Adipocyte (in vitro differentiated cells): ENCODE data around the gene TAF4B.
"Not testable (repeated sequence)": the region's sequence is repeated elsewhere in the genome, so short reads cannot be mapped to it uniquely, and the experiment has no call there.

Source experiments
- DNase-seq: peaks from one replicate; pipeline ENCODE4 v3.0.0-alpha.2; 2015; ENCODE audit warnings: low read depth
- H3K27me3 ChIP-seq: replicated peaks from 2 replicates; pipeline ENCODE4 v1.7.0; 2013; ENCODE audit warnings: mild to moderate bottlenecking, low read length, moderate library complexity; ENCODE audit not compliant: control insufficient read depth, insufficient read depth
- H3K36me3 ChIP-seq: 2 replicates; pipeline ENCODE4 v1.7.0; 2013; ENCODE audit warnings: low read length, mild to moderate bottlenecking, moderate library complexity; ENCODE audit not compliant: control insufficient read depth, insufficient read depth, severe bottlenecking
- H3K4me1 ChIP-seq: 2 replicates; pipeline ENCODE4 v1.7.0; 2013; ENCODE audit warnings: mild to moderate bottlenecking, low read length, moderate library complexity; ENCODE audit not compliant: control insufficient read depth, insufficient read depth
- H3K4me3 ChIP-seq: 2 replicates; pipeline ENCODE4 v1.7.0; 2013; ENCODE audit warnings: mild to moderate bottlenecking, low read length, moderate library complexity
- H3K9ac ChIP-seq: 2 replicates; pipeline ENCODE4 v1.7.0; 2013; ENCODE audit warnings: mild to moderate bottlenecking, low read length, moderate library complexity
- H3K9me3 ChIP-seq: 2 replicates; pipeline ENCODE4 v1.7.0; 2013; ENCODE audit warnings: mild to moderate bottlenecking, low read length, moderate library complexity; ENCODE audit not compliant: control insufficient read depth

TAF4B gene

GRCh38 chr18:26271917-26272549 lies 45.8 kb downstream of the TAF4B start:
- Histone ChIP-seq H3K27me3 (no peaks in the 10 kb centered on the region), H3K9me3 (no peaks in the 10 kb centered on the region), H3K36me3 (peaks cover 2% of the 10 kb centered on the region), H3K4me3 (no peak overlapping the region), H3K9ac (no peak overlapping the region), H3K4me1 (no peaks in the 10 kb centered on the region)
- no peak for DNase-seq

DNA sequence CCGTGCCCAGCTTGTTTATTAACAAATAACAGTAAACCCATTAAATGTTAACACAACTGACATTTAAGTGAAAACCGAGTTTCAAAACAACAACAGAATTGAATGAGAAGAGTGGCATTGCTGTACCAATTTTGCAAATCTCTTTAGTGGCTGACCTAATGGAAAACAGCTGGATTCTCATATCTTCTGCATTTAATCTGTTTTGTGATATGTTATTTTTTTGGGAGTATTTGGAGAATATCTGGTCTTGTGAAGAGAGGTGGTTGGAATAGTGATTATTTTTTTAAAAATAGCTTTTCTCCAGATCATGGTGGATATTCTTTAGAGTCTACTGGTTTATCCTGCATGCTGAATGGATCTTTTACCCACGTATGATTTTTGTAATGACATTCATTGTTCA lies 51.1 kb downstream of the TAF4B start:
- H3K36me3 ChIP-seq, result peaks cover under 1% of the 10 kb centered on the region

DNA sequence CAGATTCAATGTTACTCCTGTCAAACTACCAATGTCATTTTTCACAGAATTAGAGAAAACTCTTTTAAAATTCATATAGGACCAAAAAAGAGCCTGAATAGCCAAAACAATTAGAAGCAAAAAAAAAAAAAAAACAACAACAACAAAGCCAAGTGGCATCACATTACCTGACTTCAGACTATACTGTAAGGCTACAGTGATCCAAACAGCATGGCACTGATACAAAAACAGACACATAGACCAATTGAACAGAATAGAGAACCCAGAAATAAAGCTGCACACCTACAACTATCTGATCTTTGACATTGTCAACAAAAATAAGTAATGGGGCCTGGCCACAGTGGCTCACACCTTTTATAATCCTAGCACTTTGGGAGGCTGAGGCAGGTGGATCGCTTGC lies 53.2 kb downstream of the TAF4B start:
- no peaks in the 10 kb centered on the region for H3K27me3 ChIP-seq
- no peak for DNase-seq
- H3K36me3 ChIP-seq, result peaks cover 8% of the 10 kb centered on the region
- no peaks in the 10 kb centered on the region for H3K4me1 ChIP-seq
- H3K9ac ChIP-seq, result no peak overlapping the region
- H3K9me3 ChIP-seq, result peaks cover 5% of the 10 kb centered on the region
- no peak overlapping the region for H3K4me3 ChIP-seq

More for the DNA sequence above, 51.1 kb downstream of the TAF4B start:
- Histone ChIP-seq H3K4me1 (no peaks in the 10 kb centered on the region), H3K9me3 (peaks cover 3% of the 10 kb centered on the region), H3K4me3 (no peak overlapping the region), H3K27me3 (no peaks in the 10 kb centered on the region), H3K9ac (no peak overlapping the region)
- DNase-seq, result no peak

DNA sequence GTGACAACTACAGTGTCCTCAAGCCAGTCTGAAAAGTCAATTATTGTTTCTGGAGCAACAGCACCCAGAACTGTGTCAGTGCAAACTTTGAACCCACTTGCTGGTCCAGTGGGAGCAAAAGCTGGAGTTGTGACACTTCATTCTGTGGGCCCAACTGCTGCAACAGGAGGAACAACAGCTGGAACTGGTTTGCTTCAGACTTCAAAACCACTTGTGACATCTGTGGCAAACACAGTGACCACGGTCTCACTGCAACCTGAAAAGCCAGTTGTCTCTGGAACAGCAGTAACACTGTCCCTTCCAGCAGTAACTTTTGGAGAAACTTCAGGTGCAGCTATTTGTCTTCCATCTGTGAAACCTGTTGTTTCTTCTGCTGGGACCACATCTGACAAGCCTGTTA lies 59.8 kb downstream of the TAF4B start:
- no peak overlapping the region for H3K4me3 ChIP-seq
- H3K9ac ChIP-seq, result no peak overlapping the region
- H3K27me3 ChIP-seq, result no peaks in the 10 kb centered on the region
- DNase-seq, result no peak
- peaks cover 2% of the 10 kb centered on the region for H3K9me3 ChIP-seq
- no peaks in the 10 kb centered on the region for H3K4me1 ChIP-seq
- H3K36me3 ChIP-seq, result peaks cover 14% of the 10 kb centered on the region

GRCh38 chr18:26287644-26288043 lies 61.4 kb downstream of the TAF4B start:
- peaks cover 2% of the 10 kb centered on the region for H3K9me3 ChIP-seq
- DNase-seq, result no peak
- H3K9ac ChIP-seq, result no peak overlapping the region
- H3K27me3 ChIP-seq, result no peaks in the 10 kb centered on the region
- H3K4me1 ChIP-seq, result no peaks in the 10 kb centered on the region
- H3K4me3 ChIP-seq, result no peak overlapping the region
- peaks cover 11% of the 10 kb centered on the region for H3K36me3 ChIP-seq

DNA sequence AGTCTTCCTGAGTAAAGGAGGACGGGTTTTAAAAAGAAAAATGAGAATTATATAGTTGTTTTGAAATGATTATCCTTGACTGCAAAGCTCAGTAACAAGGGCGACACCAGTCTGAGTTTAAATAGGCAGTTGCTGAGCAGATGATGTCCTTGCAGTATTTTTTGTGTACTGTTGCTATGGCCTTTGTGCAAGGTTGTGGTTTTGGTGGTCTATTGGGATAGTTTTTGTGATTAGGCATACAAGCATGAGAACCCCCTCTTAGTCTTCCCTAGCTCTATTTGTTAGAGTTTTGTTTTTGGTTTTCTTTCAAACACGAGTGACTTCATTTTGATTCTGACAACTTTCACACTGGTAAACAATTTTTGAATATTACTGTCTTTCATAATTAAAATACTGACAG lies 64.1 kb downstream of the TAF4B start:
- H3K9me3 ChIP-seq, result no peaks in the 10 kb centered on the region
- H3K4me1 ChIP-seq, result no peaks in the 10 kb centered on the region
- H3K36me3 ChIP-seq, result peaks cover 6% of the 10 kb centered on the region
- H3K9ac ChIP-seq, result no peak overlapping the region
- no peaks in the 10 kb centered on the region for H3K27me3 ChIP-seq
- no peak overlapping the region for H3K4me3 ChIP-seq
- DNase-seq, result no peak

GRCh38 chr18:26293982-26294381 lies 67.7 kb downstream of the TAF4B start:
- no peaks in the 10 kb centered on the region for H3K36me3 ChIP-seq
- no peaks in the 10 kb centered on the region for H3K9me3 ChIP-seq
- no peak for DNase-seq

DNA sequence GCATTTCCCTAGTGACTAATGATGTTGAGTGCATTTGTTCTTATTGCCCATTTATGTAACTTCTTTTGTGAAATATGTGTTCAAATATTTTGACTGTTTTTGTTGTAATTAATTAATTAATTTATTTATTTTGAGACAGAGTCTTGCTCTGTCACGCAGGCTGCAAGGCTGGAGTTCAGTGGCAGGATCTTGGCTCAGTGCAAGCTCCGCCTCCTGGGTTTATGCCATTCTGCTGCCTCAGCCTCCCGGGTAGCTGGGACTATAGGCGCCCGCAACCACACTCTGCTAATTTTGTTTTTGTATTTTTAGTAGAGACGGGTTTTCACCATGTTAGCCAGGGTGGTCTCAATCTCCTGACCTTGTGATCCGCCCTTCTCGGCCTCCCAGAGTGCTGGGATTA lies 71.9 kb downstream of the TAF4B start:
- Histone ChIP-seq H3K27me3 (no peaks in the 10 kb centered on the region), H3K4me1 (no peaks in the 10 kb centered on the region), H3K9me3 (no peaks in the 10 kb centered on the region), H3K4me3 (no peak overlapping the region), H3K36me3 (no peaks in the 10 kb centered on the region), H3K9ac (no peak overlapping the region)
- DNase-seq, result no peak

More at GRCh38 chr18:26293982-26294381, 67.7 kb downstream of the TAF4B start:
- Histone ChIP-seq H3K9ac (no peak overlapping the region), H3K4me3 (no peak overlapping the region), H3K4me1 (no peaks in the 10 kb centered on the region), H3K27me3 (no peaks in the 10 kb centered on the region)

DNA sequence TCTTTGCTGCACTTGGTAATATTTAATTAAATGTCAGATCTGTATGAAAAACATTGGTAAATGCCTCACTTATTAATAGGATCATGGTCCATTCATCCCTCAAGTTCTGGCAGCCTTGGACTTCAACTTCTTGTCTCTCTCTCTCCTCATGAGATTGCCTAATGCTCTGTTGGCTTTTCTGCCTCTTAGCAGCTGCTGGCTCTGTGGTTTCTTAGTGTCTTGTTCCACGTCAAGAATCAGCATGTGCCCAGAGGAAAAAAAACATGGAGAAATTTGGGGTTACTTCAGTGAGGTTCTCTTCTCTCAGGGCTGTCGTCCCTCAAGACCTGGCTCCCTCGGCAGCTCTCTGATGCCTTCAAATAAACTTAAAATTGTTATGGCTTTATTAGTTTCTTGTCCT lies 75.4 kb downstream of the TAF4B start:
- DNase-seq, result peak; percentile 22
- Histone ChIP-seq H3K4me1 (no peaks in the 10 kb centered on the region), H3K9ac (no peak overlapping the region), H3K27me3 (no peaks in the 10 kb centered on the region), H3K4me3 (no peak overlapping the region), H3K9me3 (no peaks in the 10 kb centered on the region), H3K36me3 (no peaks in the 10 kb centered on the region)

GRCh38 chr18:26303222-26303621 lies 77.0 kb downstream of the TAF4B start:
- DNase-seq, H3K4me1 ChIP-seq, H3K9me3 ChIP-seq, H3K27me3 ChIP-seq, H3K9ac ChIP-seq, H3K4me3 ChIP-seq, H3K36me3 ChIP-seq: not testable (repeated sequence)

DNA sequence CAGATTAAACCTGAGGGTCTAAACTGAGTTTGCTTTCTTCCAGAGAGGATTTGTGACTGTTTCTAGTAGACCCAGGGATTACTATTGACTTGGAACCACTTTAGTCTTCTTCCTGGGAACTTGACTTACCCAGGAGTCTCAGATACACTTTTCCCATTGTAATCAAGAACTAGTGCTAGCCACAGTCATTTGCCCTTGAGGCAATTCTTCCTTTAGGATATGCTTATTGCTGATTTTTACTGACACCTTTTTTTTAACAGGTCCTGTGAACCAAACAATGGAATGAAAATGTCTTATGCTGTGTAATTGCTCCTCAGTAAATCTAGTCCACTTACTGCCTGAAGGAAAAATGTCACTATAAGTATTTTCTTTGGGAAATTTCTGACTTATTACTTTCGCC lies 78.3 kb downstream of the TAF4B start:
- Histone ChIP-seq H3K4me3 (no peak overlapping the region), H3K27me3 (no peaks in the 10 kb centered on the region), H3K4me1 (peaks cover 8% of the 10 kb centered on the region), H3K36me3 (no peaks in the 10 kb centered on the region), H3K9ac (no peak overlapping the region), H3K9me3 (no peaks in the 10 kb centered on the region)
- DNase-seq, result no peak

DNA sequence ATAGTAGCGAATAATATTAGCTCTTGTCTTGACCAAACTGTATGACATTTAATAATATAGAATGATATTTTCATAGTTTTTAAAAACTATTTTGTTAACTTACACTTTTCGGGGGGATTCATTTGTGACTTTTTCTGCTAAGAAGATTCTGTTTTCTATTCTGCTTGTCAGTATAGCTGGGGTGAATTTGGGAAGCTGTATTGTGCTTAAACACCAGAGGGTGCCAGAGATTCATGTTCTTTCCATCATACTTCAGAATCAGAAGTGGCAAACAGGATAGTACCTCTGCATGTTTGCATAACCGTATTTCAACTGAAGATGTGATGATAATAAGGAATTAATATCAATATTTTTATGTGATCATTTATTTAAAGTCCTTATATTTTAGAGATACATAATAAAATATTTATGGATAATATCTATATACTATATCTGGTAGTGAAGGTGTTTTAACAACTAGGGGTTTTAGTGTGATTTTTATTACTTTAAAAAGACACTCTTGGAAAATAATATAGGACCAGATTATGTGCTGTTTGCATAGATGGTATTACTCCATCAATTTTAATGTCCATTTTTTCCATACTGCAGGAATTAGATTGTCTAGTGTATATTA lies 81.0 kb downstream of the TAF4B start:
- H3K9me3 ChIP-seq, result no peaks in the 10 kb centered on the region
- DNase-seq, result peak; percentile 84

More for the DNA sequence above, 81.0 kb downstream of the TAF4B start:
- Histone ChIP-seq H3K36me3 (no peaks in the 10 kb centered on the region), H3K9ac (no peak overlapping the region), H3K27me3 (no peaks in the 10 kb centered on the region), H3K4me1 (peaks cover 10% of the 10 kb centered on the region), H3K4me3 (no peak overlapping the region)
